22Rv1 (cell line): ENCODE results near the gene MRPL19.

Experiments used
- CTCF ChIP-seq: fragments of 450-650 bp; IDR thresholded peaks from 2 replicates; pipeline ENCODE4 v1.5.1; 2017; ENCODE audit warnings: mild to moderate bottlenecking
- ZFX ChIP-seq: fragments of 450-650 bp; IDR thresholded peaks from 2 replicates; pipeline ENCODE4 v1.6.1; 2017; ENCODE audit warnings: antibody characterized with exemption, borderline replicate concordance

- TF ChIP-seq CTCF (no peak), ZFX (no peak)
Measured at GRCh38 chr2:75603477-75603876, 43.1 kb upstream of the MRPL19 start.
